Activated T-helper 17 cell treated with anti-CD3 and anti-CD28 coated beads, Interleukin-2, amount 50 U/mL, for 72 hours (primary cell): ENCODE results near the gene SEPTIN5. TPM values are rescaled to one million over a fixed set of nuclear protein-coding genes. Genes with fewer than 3 reads are reported as not detected.
A peak's percentile ranks its signal among the peaks of the same experiment; 100 is the strongest.

Source experiments
- ATAC-seq: fragments of 150-1000 bp; cut with Tn5 transposase; replicated peaks from 2 replicates; pipeline ENCODE4 v1.10.0; 2021; ENCODE audit warnings: mild to moderate bottlenecking, moderate library complexity
- H3K27ac Mint-ChIP-seq: one replicate; pipeline ENCODE4 v1.8.0; 2022; ENCODE audit warnings: mixed read lengths
- H3K27me3 Mint-ChIP-seq: one replicate; pipeline ENCODE4 v1.8.0; 2022; ENCODE audit warnings: mixed read lengths
- H3K36me3 Mint-ChIP-seq: one replicate; pipeline ENCODE4 v1.8.0; 2022; ENCODE audit warnings: low read depth, mild to moderate bottlenecking, mixed read lengths
- H3K4me1 Mint-ChIP-seq: one replicate; pipeline ENCODE4 v1.8.0; 2022; ENCODE audit warnings: mixed read lengths
- H3K4me3 Mint-ChIP-seq: one replicate; pipeline ENCODE4 v1.8.0; 2022; ENCODE audit warnings: mild to moderate bottlenecking, mixed read lengths
- H3K9me3 Mint-ChIP-seq: one replicate; pipeline ENCODE4 v1.8.0; 2022; ENCODE audit warnings: mixed read lengths
- total RNA-seq, 2 donors: library from RNA; stranded (reverse); gene quantifications; one replicate each; pipeline ENCODE4 v1.2.3, GENCODE V29; 2022

The SEPTIN5 gene
- total RNA-seq, 2 donors from 2014 or later, result 0.41 to 0.42 TPM

GRCh38 chr22:19757985-19758895, 43.9 kb downstream of the SEPTIN5 start:
- peaks cover 48% of the 10 kb centered on the region for H3K27me3 Mint-ChIP-seq
- H3K4me3 Mint-ChIP-seq, result peak overlapping the region; percentile 67
- ATAC-seq, result no peak
- H3K36me3 Mint-ChIP-seq, result peaks cover 9% of the 10 kb centered on the region
- H3K4me1 Mint-ChIP-seq, result peaks cover 12% of the 10 kb centered on the region
- H3K9me3 Mint-ChIP-seq, result no peaks in the 10 kb centered on the region
- no peak overlapping the region for H3K27ac Mint-ChIP-seq

GRCh38 chr22:19758896-19759426, 44.7 kb downstream of the SEPTIN5 start:
- no peak for ATAC-seq
- Mint-ChIP-seq H3K36me3 (peaks cover 9% of the 10 kb centered on the region), H3K27ac (no peak overlapping the region), H3K4me1 (peaks cover 12% of the 10 kb centered on the region), H3K4me3 (no peak overlapping the region), H3K27me3 (peaks cover 46% of the 10 kb centered on the region), H3K9me3 (no peaks in the 10 kb centered on the region)

GRCh38 chr22:19759427-19760057, 45.2 kb downstream of the SEPTIN5 start:
- H3K4me3 Mint-ChIP-seq, result peak overlapping the region; percentile 82
- H3K36me3 Mint-ChIP-seq, result peaks cover 9% of the 10 kb centered on the region
- peak overlapping the region; percentile 33 for H3K27ac Mint-ChIP-seq
- no peaks in the 10 kb centered on the region for H3K9me3 Mint-ChIP-seq
- peaks cover 12% of the 10 kb centered on the region for H3K4me1 Mint-ChIP-seq
- ATAC-seq, result no peak
- peaks cover 41% of the 10 kb centered on the region for H3K27me3 Mint-ChIP-seq

GRCh38 chr22:19760058-19760950, 46.0 kb downstream of the SEPTIN5 start, which contains the start of gene TBX1:
Gene TBX1 (plus strand): TSS chr22:19760778. CDS start chr22:19760844, 66 bp downstream.
- Mint-ChIP-seq H3K36me3 (peaks cover 9% of the 10 kb centered on the region), H3K27ac (peak within 1 kb of the TSS; percentile 33), H3K9me3 (no peaks in the 10 kb centered on the region), H3K4me3 (peak within 1 kb of the TSS; percentile 82), H3K27me3 (peaks cover 44% of the 10 kb centered on the region), H3K4me1 (peaks cover 12% of the 10 kb centered on the region)
- no peak for ATAC-seq

GRCh38 chr22:19760951-19761724, 46.8 kb downstream of the SEPTIN5 start:
- Mint-ChIP-seq H3K4me3 (peak overlapping the region; percentile 56), H3K4me1 (peaks cover 12% of the 10 kb centered on the region)

GRCh38 chr22:19761725-19762567, 47.6 kb downstream of the SEPTIN5 start:
- Mint-ChIP-seq H3K27ac (no peak overlapping the region), H3K4me1 (peaks cover 12% of the 10 kb centered on the region), H3K9me3 (no peaks in the 10 kb centered on the region), H3K36me3 (peaks cover 9% of the 10 kb centered on the region), H3K27me3 (peaks cover 36% of the 10 kb centered on the region), H3K4me3 (peak overlapping the region; percentile 56)
- ATAC-seq, result no peak

More at GRCh38 chr22:19760951-19761724, 46.8 kb downstream of the SEPTIN5 start:
- Mint-ChIP-seq H3K27ac (no peak overlapping the region), H3K36me3 (peaks cover 9% of the 10 kb centered on the region), H3K27me3 (peaks cover 39% of the 10 kb centered on the region), H3K9me3 (no peaks in the 10 kb centered on the region)
- no peak for ATAC-seq

GRCh38 chr22:19762568-19763457, 48.5 kb downstream of the SEPTIN5 start:
- Mint-ChIP-seq H3K27ac (no peak overlapping the region), H3K36me3 (peaks cover 9% of the 10 kb centered on the region), H3K27me3 (peaks cover 35% of the 10 kb centered on the region), H3K4me1 (peaks cover 12% of the 10 kb centered on the region), H3K4me3 (no peak overlapping the region), H3K9me3 (no peaks in the 10 kb centered on the region)
- ATAC-seq, result no peak

GRCh38 chr22:19763458-19764298, 49.4 kb downstream of the SEPTIN5 start:
- Mint-ChIP-seq H3K27ac (no peak overlapping the region), H3K9me3 (no peaks in the 10 kb centered on the region), H3K4me1 (peaks cover 12% of the 10 kb centered on the region), H3K4me3 (no peak overlapping the region), H3K27me3 (peaks cover 31% of the 10 kb centered on the region), H3K36me3 (peaks cover 9% of the 10 kb centered on the region)
- ATAC-seq, result no peak

GRCh38 chr22:19764299-19764593, 49.9 kb downstream of the SEPTIN5 start:
- H3K27ac Mint-ChIP-seq, result no peak overlapping the region
- no peaks in the 10 kb centered on the region for H3K9me3 Mint-ChIP-seq
- peaks cover 33% of the 10 kb centered on the region for H3K27me3 Mint-ChIP-seq
- H3K4me1 Mint-ChIP-seq, result peaks cover 12% of the 10 kb centered on the region
- H3K36me3 Mint-ChIP-seq, result peaks cover 9% of the 10 kb centered on the region
- no peak for ATAC-seq
- no peak overlapping the region for H3K4me3 Mint-ChIP-seq

- no peak for ATAC-seq
- H3K27me3 Mint-ChIP-seq, result peaks cover 34% of the 10 kb centered on the region
- H3K36me3 Mint-ChIP-seq, result peaks cover 6% of the 10 kb centered on the region
- H3K27ac Mint-ChIP-seq, result no peak overlapping the region
- H3K4me1 Mint-ChIP-seq, result peaks cover 6% of the 10 kb centered on the region
- no peaks in the 10 kb centered on the region for H3K9me3 Mint-ChIP-seq
- H3K4me3 Mint-ChIP-seq, result peak overlapping the region; percentile 23
These were observed 50.6 kb downstream of the SEPTIN5 start for GRCh38 chr22:19764636-19765476.
